Body of pancreas (tissue), 4 donors: ENCODE results near the gene EYS. TPM values are rescaled to one million over a fixed set of nuclear protein-coding genes. Genes with fewer than 3 reads are reported as not detected.

Source experiments
- ATAC-seq: fragments of 150-250 bp; one replicate; pipeline ENCODE4 v1.9.1; 2016
- DNase-seq, 4 donors: peaks; one replicate each; pipeline ENCODE4 v3.0.0-alpha.2; 2019
- H3K27ac ChIP-seq, 4 donors: fragments of 200-600 bp; sonication (generic); 1 replicate in 3 of 4; 2 replicates in 1 of 4; pipeline versions ENCODE4 v1.5.1 to v1.6.1; 2016 to 2019; ENCODE audit warnings: mild to moderate bottlenecking in 1 of 4, mixed read lengths in 1 of 4, moderate library complexity in 1 of 4
- H3K27me3 ChIP-seq, 2 donors: fragments of 200-600 bp; sonication (generic); one replicate each; pipeline ENCODE4 v1.6.0; 2016; ENCODE audit warnings: mild to moderate bottlenecking in 1 of 2
- H3K36me3 ChIP-seq, 2 donors: fragments of 200-600 bp; sonication (generic); replicated peaks in 1 of 2; 2 replicates each; pipeline ENCODE4 v1.5.1; 2016; ENCODE audit warnings: low read depth in 2 of 2; ENCODE audit not compliant: insufficient read depth in 1 of 2
- H3K4me1 ChIP-seq: fragments of 200-600 bp; sonication (generic); one replicate; pipeline ENCODE4 v1.6.0; 2016
- H3K4me3 ChIP-seq, 2 donors: fragments of 200-600 bp; sonication (generic); 1 replicate in 1 of 2; 2 replicates in 1 of 2; pipeline ENCODE4 v1.5.1; 2016 to 2019
- H3K9me3 ChIP-seq, 3 donors: fragments of 200-600 bp; sonication (generic); 1 replicate in 2 of 3; 2 replicates in 1 of 3; pipeline ENCODE4 v1.5.1; 2016
- CTCF ChIP-seq, 7 experiments: fragments of 450-650 bp in 4 of 7; fragments of 200-600 bp in 3 of 7; sonication (generic) in 3 of 7; IDR thresholded peaks; one replicate each; pipeline ENCODE4 v1.5.1; 2016 to 2019; ENCODE audit warnings: antibody characterized with exemption in 7 of 7
- POLR2A ChIP-seq, 3 donors: fragments of 450-650 bp; IDR thresholded peaks; one replicate each; pipeline ENCODE4 v1.6.1; 2016; ENCODE audit warnings: antibody characterized with exemption in 3 of 3, mild to moderate bottlenecking in 2 of 3
- WGBS, 2 donors: methylation state at CpG; one replicate each; pipeline ENCODE4 v1.1.5; 2017; 5-methylcytosine and 5-hydroxymethylcytosine counted together
- intact Hi-C: fragments of 100-400 bp; cut with DNase I; formaldehyde crosslinking; loops from one replicate; pipeline ENCODE4 v1.15.1; 2023
- total RNA-seq, 2 donors: library from RNA; depleted of rRNA; stranded (reverse); fragments of >200 nt; gene quantifications; one replicate each; pipeline ENCODE4 v1.1.0, GENCODE V29; 2016

Gene EYS
- total RNA-seq, 2 donors from 2014 or later: 0.26 TPM; not detected in 1

- Histone ChIP-seq H3K27me3 (no peaks in the 10 kb centered on the region), H3K4me3 (no peak overlapping the region), H3K27ac (no peak overlapping the region), H3K9me3 (no peaks in the 10 kb centered on the region), H3K36me3 (no peaks in the 10 kb centered on the region), H3K4me1 (no peaks in the 10 kb centered on the region)
- DNase-seq (no peak), ATAC-seq (no peak)
- TF ChIP-seq POLR2A (IDR thresholded peaks at IDR 0.05): no peak
- no peak for TF ChIP-seq CTCF (IDR thresholded peaks at IDR 0.05)
- WGBS, 2 donors: 35 to 43% methylated on average over 2 of the region's 2 CpGs
- intact Hi-C loops: no loop called here
Measured at GRCh38 chr6:64664480-64664879, 1042.5 kb downstream of the EYS start.

- ATAC-seq: no peak
- Histone ChIP-seq H3K4me1 (no peaks in the 10 kb centered on the region), H3K36me3 (no peaks in the 10 kb centered on the region), H3K9me3 (no peaks in the 10 kb centered on the region), H3K4me3 (no peak overlapping the region), H3K27me3 (no peaks in the 10 kb centered on the region), H3K27ac (no peak overlapping the region)
- 24 to 42% methylated on average over 1 of the region's 1 CpG for WGBS, 2 donors
- no peak for DNase-seq
- intact Hi-C loops: no loop called here
- no peak for TF ChIP-seq CTCF (IDR thresholded peaks at IDR 0.05)
- TF ChIP-seq POLR2A (IDR thresholded peaks at IDR 0.05): no peak
Measured at GRCh38 chr6:64644024-64644423, 1063.0 kb downstream of the EYS start.

GRCh38 chr6:64630901-64631300 is 1076.1 kb downstream of the EYS start:
- intact Hi-C loops: no loop called here
- Histone ChIP-seq H3K9me3 (no peaks in the 10 kb centered on the region), H3K27me3 (no peaks in the 10 kb centered on the region), H3K4me3 (no peak overlapping the region), H3K4me1 (no peaks in the 10 kb centered on the region), H3K27ac (no peak overlapping the region), H3K36me3 (no peaks in the 10 kb centered on the region)
- DNase-seq (no peak), ATAC-seq (no peak)
- TF ChIP-seq CTCF (IDR thresholded peaks at IDR 0.05) (no peak), POLR2A (IDR thresholded peaks at IDR 0.05) (no peak)
- WGBS, 2 donors: 28 to 34% methylated on average over 2 of the region's 2 CpGs

GRCh38 chr6:64622944-64623343 is 1084.1 kb downstream of the EYS start:
- no peaks in the 10 kb centered on the region for H3K36me3 ChIP-seq
- WGBS, 2 donors: 11 to 24% methylated on average over 1 of the region's 1 CpG
- DNase-seq: no peak
- H3K4me3 ChIP-seq: no peak overlapping the region
- H3K9me3 ChIP-seq: no peaks in the 10 kb centered on the region
- no peak overlapping the region for H3K27ac ChIP-seq
- H3K27me3 ChIP-seq: no peaks in the 10 kb centered on the region
- no peak for ATAC-seq
- no peaks in the 10 kb centered on the region for H3K4me1 ChIP-seq
- no peak for TF ChIP-seq CTCF (IDR thresholded peaks at IDR 0.05)
- no peak for TF ChIP-seq POLR2A (IDR thresholded peaks at IDR 0.05)
- intact Hi-C loops: no loop called here

- Histone ChIP-seq H3K4me3 (no peak overlapping the region), H3K27me3 (no peaks in the 10 kb centered on the region), H3K9me3 (no peaks in the 10 kb centered on the region), H3K27ac (no peak overlapping the region), H3K4me1 (no peaks in the 10 kb centered on the region), H3K36me3 (no peaks in the 10 kb centered on the region)
- no peak for DNase-seq
- no peak for ATAC-seq
- intact Hi-C loops: no loop called here
- TF ChIP-seq POLR2A (IDR thresholded peaks at IDR 0.05) (no peak), CTCF (IDR thresholded peaks at IDR 0.05) (no peak)
- WGBS, 2 donors: 63 to 71% methylated on average over 1 of the region's 1 CpG
Measured at GRCh38 chr6:64602993-64603392, 1104.0 kb downstream of the EYS start.
